ENCODE measurements around the gene ANKRD10.

Gene ANKRD10

DNA sequence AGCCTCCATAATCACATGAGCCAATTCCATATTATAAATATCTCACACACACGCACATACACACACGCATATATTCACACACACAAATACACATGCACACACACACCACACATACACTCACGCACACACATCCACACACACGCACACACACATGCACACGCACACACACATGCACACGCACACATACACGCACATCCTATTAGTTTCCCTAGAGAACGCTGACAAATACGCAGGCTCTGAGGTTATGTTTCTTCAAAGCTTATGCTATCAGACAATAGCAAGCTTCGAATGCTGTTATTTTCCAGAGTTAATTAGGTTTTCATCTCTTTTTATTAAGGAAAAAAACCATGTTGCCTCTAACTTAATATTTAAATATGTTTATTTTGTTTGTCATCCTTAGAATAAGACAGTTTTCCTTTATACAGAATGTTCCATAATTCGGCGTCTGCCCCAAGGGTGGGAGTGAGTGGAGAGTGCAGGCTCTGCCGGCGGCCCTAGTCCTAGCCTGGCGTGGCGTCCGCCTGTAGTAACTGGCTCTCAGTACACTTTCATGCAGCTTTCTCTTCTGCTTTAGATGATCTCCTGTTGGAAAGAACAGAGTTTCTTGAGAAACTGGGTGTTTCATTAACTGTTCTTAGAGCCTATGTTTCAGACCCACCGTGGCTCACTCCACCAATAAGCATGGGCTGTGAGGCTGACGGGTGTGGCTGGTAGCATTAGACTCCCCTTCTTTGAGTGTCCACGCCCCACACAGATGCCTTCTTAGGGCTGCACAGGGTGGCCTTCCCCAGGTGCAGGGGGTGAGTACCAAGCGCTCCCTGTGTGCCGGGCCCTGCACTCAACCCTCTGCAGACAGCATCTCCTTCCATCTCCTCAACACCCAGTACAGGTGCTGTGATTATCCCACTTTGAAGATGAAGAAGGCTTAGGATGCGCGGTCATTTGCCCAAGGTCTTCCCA is 30.4 kb upstream of the ANKRD10 start:
- no peak for DNase-seq

DNA sequence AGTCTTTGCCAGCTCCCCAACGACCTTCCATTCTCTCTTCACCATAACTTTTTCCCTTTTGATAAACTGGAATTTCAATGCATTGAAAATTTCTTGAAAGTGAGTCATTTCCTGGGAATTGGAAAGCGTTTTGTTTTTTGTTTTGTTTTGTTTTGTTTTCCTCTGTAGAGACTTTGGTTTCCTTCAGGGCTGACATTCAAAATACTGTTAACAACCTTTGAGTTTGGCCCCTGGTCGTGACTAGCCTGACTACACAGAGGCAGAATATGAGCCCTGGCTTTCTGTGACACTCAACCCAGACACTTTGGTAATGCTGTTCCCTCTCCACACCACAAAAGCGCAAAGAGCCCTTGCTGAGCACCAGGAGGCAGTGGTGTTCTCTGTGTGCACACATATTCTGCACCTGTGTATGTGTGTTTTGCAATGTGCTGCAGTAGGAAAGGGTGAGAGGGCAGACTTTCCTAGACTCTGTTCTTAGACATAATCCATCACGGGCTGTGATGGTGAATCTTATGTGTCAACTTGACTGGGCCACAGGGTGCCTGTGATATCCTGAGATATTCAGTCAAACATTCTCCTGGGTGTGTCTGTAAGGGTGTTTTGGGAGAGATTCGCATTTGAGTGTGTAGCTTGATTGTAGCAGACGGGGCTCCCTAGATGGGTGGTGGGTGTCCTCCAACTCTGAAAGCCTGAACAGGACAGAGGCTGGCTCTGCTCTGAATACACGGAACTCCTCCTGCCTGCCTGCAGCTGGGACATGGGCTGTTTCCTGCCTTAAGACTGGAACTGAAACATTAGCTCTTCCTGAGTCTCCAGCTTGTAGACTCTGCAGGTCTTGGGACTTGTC is 29.5 kb upstream of the ANKRD10 start:
- no peak for DNase-seq

DNA sequence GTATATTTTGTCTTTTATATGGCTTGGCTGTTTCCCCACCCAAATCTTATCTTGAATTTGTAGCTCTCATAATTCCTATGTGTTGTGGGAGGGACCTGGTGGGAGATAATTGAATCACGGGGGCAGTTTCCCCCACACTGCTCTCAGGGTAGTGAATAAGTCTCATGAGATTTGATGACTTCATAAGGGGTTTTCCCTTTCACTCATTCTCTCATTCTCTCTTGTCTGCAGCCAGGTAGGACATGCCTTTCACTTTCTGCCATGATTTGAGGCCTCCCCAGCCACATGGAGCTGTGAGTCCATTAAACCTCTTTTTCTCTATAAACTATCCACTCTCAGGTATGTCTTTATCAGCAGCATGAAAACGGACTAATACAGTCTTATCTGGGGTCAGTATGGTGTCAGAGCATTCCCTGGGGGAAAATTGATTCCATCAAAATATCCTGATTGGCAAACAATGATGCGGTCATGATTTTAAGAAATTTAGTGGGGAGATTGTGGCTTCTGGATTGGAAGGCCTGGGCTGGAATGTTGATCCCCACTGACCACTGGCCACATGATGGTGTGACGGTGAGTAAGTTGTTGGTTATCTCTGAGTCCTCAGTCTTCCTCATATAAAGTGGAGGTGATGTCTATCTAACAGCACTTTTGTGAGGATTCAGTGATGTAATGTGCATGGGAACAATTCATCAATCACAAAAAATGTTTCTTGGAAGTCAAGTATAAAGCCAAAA is 27.5 kb upstream of the ANKRD10 start:
- no peak for DNase-seq

DNA sequence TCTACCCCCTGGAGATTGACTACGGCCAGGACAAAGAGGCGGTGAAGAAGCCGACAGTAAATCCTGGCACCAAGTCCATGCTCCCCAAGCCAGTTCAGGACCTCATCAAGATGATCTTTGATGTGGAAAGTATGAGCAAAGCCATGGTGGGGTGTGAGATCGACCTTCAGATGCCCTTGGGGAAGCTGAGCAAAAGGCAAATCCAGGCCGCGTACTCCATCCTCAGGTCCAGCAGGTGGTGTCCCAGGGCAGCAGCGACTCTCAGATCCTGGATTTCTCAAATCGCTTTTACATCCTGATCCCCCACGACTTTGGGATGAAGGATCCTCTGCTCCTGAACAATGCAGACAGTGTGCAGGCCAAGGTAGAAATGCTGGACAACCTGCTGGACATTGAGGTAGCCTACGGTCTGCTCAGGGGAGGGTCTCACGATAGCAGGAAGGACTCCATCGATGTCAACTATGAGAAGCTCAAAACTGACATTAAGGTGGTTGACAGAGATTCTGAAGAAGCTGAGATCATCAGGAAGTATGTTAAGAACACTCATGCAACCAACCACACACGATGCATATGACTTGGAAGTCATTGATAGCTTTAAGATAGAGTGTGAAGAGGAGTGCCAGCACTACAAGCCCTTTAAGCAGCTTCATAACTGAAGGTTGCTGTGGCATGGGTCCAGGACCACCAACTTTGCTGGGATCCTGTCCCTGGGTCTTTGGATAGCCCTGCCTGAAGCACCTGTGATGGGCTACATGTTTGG is 24.0 kb upstream of the ANKRD10 start:
- no peak for DNase-seq

DNA sequence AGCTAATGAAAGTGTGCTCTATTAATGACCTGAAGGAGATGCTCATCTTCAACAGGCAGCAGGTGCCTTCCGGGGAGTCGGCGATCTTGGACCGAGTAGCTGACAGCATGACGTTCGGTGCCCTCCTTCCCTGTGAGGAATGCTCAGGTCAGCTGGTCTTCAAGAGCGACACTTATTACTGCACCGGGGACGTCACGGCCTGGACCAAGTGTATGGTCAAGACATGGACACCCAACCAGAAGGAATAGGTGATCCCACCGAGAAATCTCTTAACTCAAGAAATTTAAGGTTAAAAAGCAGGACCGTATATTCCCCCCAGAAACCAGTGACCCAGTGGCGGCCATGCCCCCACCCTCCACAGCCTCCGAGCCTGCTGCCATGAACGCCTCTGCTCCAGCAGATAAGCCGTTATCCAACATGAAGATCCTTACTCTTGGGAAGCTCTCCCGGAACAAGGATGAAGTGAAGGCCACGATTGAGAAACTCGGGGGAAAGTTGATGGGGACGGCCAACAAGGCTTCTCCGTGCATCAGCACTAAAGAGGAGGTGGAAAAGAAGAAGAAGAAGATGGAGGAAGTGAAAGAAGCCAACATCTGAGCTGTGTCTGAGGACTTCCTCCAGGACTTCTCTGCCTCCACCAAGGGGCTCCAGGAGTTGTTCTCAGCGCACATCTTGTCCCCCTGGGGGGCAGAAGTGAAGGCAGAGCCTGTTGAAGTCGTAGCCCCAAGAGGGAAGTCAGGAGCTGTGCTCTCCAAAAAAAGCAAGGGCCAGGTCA is 22.8 kb upstream of the ANKRD10 start:
- no peak for DNase-seq

DNA sequence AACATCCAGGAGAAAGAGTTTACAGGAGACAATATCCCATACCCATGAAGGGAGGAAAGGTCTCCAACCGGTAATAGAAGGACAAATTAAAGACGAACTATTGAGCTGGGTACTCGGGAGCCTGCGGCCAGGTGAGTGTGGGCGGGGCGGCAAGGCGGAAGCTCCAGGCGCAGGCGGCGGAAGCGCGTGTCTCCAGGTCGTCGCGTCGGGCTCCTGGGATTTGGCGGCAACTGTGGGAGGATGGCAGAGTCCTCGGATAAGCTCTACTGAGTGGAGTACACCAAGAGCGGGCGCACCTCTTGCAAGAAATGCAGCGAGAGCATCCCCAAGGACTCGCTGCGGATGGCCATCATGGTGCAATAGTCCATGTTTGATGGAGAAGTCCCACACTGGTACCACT is 21.6 kb upstream of the ANKRD10 start:
- DNase-seq: no peak

DNA sequence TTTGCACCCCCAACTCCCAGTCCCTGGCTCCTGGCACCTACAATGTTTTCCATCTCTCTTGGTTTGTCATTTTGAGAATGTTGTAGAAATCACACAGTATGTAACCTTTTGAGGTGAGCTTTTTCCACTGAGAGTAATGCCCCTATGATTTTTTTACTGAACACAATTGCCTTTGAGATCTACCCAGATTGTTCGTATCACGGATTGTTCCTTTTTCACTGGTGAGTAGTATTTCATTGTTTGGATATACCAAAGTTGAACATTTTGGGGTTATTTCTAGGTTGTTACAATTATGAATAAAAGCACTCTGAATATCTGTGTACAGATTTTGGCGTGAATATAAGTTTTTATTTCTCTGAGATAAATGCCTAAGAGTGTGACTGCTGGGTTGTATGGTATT is 17.7 kb upstream of the ANKRD10 start:
- no peak for DNase-seq

DNA sequence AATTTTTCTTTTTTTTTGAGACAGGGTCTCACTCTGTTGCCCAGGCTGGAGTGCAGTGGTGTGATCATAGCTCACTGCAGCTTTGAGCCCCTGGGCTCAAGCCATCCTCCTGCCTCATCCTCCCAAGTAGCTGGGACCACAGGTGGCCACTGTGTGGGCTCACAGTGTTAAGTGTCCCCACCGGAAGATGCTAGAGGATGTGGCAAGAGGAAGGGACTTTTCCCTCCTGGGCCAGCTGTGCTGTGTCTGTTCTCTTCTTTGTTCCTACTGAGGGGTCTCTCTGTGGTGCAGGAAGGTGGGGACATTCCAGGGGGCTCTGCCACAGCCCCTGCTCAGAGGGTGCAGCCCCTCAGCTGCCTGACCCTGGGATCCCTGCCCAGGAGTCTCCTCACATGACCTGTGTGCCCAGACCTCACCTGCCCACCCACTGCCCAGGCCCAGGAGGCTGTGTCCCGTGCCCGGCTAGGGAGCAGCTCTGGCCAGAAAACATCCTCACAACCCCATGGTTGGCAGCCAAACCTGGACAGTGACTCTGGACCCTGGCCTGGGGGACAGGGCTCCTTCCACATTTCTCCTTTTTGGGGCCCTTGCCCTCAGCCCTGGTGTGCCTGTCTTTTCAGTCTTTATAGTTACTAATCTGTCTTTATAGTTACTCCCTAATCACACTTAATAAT is 14.4 kb upstream of the ANKRD10 start:
- no peak for DNase-seq

DNA sequence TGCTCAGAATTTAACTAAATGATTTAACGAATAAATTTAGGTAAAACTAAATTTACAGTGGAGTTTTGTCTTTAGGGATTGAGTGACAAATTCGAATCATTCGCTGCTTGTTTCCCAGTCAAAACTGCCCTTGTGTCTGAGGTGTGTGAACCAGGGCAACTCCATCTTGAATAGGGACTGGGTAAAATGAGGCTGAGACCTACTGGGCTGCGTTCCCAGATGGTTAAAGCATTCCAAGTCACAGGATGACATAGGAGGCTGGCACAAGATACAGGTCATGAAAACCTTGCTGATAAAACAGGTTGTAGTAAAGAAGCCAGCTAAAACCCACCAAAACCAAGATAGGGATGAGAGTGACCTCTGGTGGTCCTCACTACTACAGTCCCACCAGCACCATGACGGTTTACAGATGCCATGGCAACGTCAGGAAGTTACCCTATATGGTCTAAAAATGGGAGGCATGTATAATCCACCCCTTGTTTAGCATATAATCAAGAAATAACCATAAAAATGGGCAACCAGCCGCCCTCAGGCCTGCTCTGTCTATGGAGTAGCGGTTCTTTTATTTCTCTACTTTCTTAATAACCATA is 10.2 kb upstream of the ANKRD10 start:
- DNase-seq: no peak

DNA sequence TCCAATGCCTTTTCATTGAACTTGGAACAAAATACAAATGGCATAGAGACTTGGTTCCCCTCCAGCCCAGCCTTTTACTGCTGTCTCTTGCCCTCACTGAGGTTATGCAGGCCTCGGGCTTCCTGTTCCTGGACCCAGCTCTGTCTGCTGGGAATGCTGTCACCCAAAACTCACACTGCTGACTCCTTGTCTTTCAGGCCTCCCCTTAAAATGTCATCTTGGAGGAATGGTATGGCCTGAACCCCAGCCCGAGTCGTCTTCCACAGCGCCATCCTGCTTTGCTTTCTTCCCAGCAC is 9.7 kb upstream of the ANKRD10 start:
- no peak for DNase-seq

DNA sequence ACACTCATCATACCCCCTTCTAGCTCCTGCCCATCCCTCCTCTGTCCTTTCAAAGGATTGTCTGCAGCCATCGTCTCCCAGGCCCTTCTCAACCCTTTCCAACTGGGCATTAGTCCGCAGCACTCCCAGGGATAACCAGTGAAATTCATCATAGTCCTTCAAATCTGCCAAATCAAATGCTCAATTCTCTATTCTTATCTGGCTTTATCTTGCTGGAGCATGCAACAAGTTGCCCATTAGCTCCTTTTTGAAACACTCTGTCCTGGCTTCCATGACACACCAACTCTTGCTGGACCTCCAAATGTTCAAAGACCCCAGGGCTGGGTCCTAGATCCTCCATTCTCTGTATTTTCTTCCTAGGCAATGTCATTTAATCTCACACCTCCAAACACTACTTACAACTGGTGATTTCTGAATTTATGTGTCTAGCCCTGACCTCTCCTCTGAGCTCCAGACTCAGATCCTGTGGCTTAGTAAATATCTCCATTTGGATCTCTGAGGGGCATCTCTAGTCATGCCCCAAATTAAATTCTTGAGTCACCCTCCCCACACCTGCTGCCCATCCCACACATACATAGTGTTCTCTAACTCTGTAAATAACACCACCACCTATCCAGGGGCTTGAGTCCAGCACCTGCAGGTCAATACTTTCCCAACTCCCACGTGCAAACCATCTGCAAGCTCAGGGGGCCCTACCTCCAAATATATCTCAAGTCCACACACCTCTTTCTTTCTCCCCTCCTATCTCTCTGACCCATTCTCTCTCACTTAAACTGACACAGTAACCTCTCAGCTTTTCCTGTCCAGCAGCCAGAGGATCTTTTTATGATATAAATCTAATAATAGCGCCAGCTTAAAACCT is 9.1 kb upstream of the ANKRD10 start:
- no peak for DNase-seq

DNA sequence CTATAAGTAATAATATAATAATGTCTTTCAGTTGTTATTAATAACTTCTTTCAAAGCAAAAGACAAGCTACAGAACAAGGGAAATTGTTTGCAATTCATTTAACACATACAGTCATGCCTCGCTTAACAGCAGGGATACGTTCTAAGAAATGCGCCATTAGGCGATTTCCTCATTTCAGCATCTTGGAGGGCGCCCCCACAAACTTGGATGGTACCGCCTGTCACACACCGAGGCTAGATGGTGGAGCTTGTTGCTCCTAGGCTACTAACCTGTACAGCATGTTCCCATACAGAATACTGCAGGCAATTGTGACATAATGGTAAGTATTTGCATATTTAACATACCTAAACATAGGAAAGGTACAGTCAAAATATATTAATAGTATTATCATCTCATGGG is 8.2 kb upstream of the ANKRD10 start:
- no peak for DNase-seq

DNA sequence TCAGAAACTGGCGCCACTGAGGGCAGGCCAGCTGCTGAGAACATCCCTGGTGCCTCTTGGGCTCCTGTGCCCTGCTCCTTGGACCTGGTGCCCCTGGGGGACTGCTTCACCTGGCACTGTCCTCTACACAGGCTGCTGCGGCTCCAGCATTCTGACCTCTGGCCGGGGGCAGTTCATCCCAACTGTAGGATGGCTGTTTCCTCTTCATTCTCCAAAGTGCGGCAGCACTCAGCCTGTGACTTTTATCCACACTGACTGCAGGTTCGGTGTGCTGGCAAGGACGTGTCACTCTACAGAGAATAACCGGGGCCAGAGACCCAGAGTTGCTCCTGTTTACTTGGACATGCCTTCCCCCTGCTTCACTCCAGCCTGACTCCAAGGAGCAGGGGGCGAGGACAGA is 7.6 kb upstream of the ANKRD10 start:
- DNase-seq: no peak

DNA sequence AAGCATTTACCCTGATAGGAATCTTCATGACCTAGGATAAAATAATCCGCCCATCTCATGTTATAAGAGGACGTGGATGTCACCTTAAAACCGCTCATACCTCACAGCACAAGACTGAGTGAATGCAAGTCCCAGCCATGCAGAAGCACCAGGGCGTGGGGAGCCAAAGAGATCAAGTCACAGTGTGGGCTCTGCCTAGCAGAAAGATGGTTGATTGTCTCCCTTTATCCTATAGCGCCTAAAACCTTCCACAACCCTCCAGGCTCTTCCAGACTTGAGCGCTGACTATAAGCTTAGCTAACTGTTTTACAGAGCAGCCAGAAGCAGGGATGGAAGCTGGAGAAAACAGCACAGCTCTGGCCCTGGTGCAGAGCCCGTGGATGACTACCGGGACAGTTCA is 6.8 kb upstream of the ANKRD10 start:
- DNase-seq: no peak

DNA sequence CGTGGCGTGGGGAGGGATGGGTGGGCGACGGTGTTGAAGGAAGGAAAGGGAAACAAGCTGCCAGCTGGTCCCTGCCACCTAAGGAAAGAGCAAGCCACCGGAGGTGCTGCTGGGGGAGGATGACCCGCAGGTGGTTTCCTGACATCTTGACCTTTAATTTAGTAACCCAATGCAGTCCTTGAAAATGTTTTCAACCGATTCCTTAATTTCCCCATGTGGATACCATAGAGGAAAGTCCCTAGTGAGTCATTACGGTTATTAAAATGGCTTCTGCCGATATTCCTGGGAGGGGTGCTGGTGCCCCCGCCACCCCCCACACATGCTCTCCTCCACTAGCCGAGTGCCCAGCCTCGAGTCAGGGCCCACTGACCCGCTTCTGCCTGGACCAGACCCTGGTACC is 6.3 kb upstream of the ANKRD10 start:
- no peak for DNase-seq

DNA sequence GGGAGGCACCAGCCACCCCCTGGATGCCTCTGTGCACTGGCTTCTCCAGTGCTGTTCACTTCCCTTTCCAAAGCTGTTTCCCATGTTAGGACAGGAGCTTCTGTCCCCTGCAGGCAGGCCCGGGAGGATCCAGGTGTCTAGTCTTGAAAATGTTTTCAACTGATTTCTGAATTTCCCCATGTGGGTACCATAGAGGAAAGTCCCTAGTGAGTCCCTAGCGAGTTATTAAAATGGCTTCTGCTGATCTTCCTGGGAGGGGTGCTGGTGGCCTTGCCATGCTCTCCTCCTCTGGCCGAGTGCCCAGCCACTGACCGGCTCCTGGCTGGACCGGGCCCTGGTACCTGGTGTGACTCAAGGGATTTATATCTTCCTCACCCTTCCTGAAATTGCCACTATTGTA is 5.2 kb upstream of the ANKRD10 start:
- no peak for DNase-seq

DNA sequence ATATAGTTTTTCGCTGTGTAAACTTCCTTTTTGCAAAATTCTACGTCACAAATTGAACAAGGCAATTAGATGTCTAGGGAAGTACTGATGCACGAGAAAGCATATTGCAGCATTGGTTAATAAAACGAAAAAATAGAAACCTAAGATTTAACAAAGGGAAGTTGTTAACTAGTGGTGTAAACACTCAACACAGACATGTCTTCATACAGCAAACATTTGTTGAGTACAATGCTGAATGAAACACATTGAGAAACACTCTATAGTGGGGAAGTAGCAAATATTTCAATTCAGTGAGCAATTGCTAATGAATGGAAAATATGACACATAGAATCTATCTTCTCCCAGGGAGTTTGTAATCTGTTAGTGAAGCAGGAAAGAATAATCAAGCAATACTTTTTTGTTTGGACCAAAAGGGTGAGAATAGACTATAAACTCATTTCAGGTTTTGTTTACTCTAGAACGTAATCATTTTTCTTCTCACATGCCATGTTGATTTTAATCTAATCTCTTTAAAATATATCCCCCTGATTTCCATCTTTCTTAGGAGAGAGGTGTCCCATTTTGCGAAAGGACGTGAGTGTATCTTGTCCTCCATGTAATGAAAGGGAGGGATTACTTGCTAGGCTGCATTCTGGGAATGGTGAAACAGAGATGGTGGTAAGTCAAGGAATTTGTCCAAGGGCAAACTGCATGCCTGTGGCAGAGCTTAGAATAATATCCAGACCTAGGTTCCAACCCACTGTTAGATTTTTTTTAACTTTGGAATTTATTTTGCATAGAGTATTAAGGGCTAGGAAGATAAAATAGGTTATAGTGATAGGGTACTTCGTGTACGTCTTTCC is 1.7 kb upstream of the ANKRD10 start:
- no peak for DNase-seq

DNA sequence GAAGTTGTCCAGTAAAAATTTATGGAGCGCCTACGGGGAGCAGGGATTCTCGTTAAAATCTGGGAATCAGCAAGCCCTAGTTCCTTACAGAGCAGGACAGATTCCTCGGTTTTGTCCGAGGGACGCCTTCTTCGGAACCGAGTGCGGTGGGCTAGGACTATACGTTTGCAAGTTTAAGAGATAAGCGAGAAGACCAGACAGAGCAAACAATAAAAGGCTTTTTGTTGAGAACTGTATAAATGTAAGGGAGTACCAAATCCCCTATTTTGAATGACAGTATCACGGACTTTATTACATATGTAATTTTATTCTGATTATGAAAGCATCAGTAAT is 971 bp upstream of the ANKRD10 start:
- no peak for DNase-seq

All from NCI-H446 (cell line).